GM18870 (cell line): Measurements from ENCODE around the gene CD2BP2.
A peak's percentile ranks its signal among the peaks of the same experiment; 100 is the strongest.
"Not testable (repeated sequence)": the region's sequence is repeated elsewhere in the genome, so short reads cannot be mapped to it uniquely, and the experiment has no call there.

ENCODE experiments used
- ATAC-seq: cut with Tn5 transposase; IDR thresholded peaks from one replicate; pipeline ENCODE4 v1.9.1; 2021; ENCODE audit warnings: moderate library complexity; ENCODE audit not compliant: unreplicated experiment

The CD2BP2 gene

DNA sequence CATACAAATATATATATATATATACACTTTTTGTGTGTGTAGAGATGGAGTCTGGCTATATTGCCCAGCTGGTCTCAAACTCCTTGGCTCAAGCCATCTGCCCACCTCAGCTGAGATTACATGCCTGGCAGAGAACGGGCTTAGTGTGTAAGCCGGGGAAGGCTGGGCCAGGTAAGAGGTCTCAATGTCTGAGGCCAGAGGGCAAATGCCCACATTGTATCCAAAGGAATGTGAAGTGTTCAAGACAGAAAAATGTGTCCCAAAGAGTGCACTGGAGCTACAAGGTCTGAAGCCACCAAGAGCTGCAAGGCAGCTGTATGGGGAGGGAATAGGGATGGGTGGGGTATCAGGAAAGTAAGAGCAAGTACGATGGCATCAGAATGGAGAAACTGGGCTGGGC is 8.8 kb downstream of the CD2BP2 start:
- no peak for ATAC-seq

DNA sequence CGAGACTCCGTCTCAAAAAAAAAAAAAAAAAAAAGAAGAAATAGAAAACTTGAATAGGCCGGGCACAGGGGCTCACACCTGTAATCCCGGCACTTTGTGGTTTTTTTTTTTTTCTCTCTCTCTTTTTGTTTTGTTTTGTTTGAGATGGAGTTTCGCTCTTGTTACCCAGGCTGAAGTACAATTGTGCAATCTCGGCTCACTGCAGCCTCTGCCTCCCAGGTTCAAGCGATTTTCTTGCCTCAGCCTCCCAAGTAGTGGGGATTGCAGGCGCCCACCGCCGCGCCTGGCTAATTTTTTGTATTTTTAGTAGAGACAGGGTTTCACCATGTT is 11.7 kb downstream of the CD2BP2 start:
- not testable (repeated sequence) for ATAC-seq

DNA sequence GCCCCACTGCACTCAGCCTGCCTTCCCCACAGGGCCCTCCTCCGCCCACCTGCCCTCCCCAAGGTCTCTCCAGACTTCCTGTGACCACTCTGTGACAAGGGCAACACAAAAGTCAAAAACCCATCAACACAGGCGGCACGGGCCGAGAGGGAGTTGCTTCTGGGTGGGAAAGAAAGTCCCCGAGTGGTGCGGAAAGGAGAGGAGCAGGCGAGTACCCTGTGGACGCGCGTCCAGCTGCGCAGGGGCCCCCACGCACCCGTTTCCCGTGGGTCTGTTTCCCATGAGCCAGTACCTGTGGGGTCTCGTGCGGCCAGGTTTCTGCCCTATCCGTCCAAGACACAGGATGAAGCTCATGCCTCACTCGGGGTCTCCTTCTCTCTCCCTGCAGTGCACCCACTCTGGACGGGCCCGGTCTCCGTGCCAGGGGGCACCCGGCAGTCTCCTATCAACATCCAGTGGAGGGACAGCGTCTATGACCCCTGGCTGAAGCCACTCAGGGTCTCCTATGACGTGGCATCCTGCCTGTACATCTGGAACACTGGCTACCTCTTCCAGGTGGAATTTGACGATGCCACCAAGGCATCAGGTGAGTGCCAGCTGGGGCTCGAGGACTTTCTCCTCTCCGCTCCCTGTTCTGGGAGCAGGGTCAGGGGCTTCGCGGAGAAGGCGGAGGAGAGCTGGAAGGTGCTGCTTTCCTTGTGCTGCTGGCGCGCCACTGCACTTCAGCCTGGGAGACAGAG is 12.2 kb downstream of the CD2BP2 start:
- no peak for ATAC-seq

DNA sequence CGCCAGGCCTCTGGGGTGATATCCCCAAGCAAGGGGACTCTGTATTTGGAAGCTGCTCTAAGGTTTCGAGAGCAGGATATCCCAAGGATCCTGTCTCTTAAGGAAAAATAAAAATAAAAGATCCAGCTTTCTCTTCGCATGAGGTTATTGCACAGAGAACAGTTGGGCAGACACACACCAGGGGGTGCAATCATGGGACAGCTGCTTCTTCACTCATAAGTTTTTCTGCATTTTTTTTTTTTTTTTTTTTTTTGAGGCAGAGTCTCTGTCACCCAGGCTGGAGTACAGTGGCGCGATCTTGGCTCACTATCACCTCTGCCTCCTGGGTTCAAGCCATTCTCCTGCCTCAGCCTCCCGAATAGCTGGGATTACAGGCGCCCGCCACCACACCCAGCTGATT is 13.1 kb downstream of the CD2BP2 start:
- not testable (repeated sequence) for ATAC-seq

DNA sequence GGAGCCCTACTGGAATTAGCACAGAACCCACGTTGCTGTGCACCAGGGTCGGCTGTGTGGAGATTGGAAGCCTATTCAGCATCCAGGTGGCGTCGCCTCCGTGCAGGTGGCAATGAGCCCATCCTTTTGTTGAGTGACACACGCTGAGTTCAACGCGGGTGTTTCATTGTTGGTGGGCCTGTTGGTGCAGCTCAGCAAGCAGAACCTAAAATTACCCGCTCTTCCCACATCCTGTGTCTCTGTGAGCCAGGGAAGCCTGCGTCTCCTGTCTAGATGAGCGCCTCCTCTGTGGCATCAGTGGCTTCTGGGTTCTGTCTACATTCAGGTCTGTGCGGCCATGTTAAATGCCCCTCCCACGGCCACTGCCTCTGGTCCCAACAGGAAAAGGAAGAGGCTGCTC is 14.5 kb downstream of the CD2BP2 start:
- no peak for ATAC-seq

DNA sequence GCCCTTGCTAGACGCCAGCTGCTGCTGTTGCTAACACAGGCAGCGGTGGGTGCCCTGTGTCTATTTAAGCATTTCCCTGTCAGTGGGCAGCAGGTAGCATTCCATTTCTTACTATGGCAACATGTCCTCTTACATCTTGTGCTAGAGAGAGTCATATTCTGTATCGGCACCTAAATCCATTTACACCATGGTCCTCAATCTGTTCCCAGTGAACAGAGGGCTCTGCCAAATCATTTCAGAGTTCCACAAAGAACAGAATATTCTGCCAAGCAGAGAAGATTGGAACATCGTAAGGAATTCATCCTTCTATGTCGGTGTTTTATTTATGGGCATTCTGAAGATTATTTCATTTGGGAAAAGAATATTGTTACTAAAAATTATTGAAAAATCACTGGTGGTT is 16.4 kb downstream of the CD2BP2 start:
- not testable (repeated sequence) for ATAC-seq

DNA sequence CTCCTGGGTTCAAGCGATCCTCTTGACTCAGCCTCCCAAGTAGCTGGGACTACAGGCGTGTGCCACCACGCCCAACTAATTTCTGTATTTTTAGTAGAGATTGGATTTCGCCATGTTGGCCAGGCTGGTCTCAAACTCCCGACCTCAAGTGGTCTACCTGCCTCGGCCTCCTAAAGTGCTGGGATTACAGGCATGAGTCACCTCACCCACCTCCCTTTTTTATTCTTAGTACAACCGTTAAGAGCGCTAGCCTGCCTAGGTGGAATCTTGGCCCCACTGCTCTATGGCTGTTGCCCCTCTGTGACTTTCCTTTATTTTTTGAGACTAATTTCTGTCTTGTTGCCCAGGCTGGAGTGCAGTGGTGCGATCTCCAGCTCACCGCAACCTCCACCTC is 17.1 kb downstream of the CD2BP2 start:
- not testable (repeated sequence) for ATAC-seq

DNA sequence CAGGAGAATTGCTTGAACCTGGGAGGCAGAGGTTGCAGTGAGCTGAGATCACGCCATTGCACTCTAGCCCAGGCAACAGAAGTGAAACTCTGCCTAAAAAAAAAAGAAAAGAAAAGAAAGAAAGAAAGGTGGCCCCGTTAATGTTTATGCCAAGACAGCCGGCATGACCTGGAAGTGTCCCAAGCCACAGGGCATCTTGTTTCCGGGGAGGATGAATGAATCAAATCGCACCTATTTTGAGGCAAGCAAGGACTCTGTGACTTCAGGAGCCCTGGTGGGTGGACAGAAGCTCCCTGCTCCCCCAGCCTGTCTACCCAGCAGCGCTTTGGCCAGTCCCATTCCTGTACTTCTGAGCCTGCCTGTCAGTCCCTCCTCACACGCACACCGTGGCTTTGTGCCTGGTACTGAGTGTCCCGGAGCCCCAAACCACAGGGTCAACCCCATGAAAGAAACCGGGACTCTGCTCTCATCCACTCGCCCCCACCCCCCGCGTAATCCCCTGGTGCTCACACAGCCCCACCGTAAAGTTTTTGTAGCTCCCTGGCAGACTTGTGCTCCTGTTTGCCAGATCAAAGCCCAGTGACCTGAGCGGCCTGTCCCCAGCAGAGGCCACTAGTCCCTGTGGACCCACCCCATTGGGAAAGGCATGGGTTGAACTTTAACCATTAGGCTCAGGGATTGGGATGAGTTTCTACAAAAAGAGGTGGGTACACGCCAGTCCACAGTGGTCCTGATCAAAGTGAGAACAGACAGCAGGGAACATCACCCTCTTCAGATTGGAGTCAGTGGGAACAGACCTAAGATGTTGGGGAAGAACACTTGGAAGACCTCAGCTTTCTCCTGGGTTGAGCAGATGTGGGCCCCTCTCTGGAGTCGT is 19.3 kb downstream of the CD2BP2 start:
- peak; percentile 18 for ATAC-seq

DNA sequence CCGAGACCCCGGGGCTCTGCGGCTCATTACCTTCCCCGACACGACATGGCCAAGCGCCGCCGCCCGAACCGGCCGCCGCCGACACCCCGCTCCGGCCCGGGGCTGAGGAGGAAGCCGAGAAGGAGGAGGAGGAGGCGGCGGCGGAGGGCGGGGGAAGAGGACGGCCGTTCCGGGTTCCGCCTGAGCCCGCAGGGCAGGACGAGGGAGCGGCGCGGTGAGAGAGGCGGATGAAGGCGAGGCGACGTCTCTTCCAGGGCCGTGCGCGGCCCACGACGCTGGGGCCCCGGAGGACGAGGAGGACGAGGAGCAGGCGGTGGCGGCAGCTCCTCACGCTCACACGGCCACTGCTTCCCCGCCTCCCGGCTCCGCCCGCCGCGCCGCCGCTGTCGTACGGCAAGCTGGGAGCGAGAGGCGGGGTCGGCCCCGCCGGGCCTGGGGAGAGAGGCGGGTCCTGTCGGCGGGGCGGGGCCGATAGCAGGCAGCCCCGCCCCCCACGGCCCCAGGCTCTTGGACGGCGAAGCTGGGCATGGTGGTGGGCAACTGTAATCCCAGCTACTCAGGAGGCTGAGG is 20.0 kb downstream of the CD2BP2 start:
- ATAC-seq, result peak; percentile 37

DNA sequence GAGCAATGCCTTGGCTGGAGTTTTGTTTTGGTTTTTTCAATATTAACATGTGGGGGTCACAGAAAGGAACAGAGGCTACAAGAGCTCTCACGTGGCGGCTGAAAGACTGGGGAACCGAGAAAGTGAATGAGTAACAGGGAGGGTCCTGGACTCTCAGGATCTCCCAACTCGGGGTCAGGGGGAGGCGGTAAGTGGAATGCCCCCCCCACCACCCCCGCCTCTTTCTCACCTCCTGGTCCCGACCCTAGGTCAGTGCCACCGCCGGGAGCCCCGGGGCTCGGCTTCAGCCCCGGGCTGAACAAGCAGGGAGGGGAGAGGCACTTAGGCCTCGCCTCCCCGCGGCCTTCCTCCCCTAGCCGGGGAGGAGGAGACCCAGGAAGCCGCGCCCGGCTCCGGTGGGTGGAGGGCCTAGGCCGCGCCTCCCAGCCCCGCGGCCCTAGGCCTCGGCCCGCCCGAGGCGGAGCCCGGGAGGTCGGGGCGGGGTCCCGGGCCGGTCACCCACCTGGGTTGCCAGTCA is 20.6 kb downstream of the CD2BP2 start:
- peak; percentile 70 for ATAC-seq

DNA sequence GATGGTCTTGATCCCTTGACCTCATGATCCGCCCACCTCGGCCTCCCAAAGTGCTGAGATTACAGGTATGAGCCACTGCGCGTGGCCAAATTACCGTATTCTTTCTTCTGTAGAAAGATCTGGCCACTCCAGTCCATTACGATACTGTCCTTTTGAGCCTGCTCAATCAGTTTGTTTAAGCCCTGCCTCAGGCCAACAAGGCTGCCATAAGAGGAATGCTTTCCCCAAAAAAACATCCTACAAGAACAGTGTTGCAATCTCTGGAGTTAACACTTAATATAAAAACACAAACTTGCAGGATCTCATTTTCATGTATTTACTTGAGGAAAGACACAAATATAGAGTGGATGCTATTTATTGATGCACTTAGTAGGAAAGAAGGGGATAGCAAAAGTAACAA is 30.9 kb downstream of the CD2BP2 start:
- ATAC-seq, result not testable (repeated sequence)

DNA sequence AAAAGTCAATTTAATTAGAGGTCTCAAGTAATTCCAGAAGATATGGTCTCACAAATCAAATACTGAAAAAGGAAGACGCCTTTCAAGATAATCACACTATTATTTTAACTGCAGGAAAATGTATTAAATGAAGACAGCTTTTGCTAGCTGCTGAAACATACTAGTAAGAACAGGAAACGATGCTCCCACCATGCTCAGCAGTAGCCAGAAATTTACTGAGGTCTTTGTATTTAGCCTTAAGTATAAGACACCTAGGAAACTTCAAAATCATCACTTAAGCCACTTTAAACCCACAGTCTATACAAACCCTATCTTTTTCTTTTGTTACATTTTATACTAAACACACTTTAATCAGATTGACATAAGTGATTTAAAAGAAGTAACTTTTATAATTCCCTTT is 36.5 kb downstream of the CD2BP2 start:
- ATAC-seq, result not testable (repeated sequence)

DNA sequence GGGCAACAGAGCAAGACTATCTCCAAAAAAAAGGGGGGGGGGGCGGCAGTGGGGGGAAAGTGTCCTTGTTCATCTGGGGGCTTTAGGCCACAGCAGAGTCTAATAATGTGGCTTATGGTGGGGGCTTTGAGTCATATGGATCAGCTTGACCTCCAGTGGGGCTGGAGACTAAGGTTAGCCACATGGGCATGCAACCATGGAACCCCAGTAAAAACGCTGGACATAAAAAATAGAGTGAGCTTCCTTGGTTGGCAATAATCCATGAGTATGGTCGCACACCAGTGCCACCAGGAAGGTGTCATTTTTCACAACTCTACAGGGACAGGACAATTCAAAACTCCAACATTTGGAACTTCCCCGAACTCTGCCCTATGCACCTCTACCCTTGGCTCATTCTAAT is 44.2 kb downstream of the CD2BP2 start:
- not testable (repeated sequence) for ATAC-seq

DNA sequence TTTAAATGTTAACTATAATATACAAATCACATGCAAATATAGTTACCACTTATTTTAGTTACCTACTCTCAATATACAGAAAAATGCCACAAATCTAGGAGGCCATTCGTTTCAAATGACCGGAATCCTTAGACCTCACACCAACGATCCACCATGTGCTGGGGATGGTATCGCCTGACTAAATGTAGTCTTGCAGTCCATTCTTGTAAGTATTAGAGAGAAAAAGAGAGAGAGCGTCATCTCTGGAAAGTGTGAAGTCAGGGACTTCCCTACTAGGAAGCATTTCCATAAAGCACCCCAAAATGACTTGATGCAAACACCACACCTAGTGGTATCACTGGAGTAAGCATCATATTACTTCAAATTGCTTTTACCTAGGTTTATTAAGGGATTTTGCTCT is 45.9 kb downstream of the CD2BP2 start:
- ATAC-seq, result not testable (repeated sequence)
